HepG2 (cell line): ENCODE results near the gene KIF17. TPM values are rescaled to one million over a fixed set of nuclear protein-coding genes. Genes with fewer than 3 reads are reported as not detected.

ENCODE experiments used
- ATAC-seq: fragments of 200-7000 bp; cut with Tn5 transposase; 3 replicates; pipeline ENCODE4 v1.9.1; 2020; ENCODE audit warnings: mild to moderate bottlenecking, moderate library complexity
- BruUV-seq: library from RNA; stranded (reverse); fragments of 400-500 nt; replicated peaks from 2 replicates; lab custom pipeline; 2021; lab: Mats Ljungman, UMichigan
- CTCF ChIA-PET: fragments of 300-600 bp; formaldehyde crosslinking; extraction: SDS; loops from one replicate; lab custom pipeline; 2021; ENCODE audit warnings: low total read pairs, inconsistent platforms, low intra/inter-chr PET ratio; lab: Yijun Ruan, JAX
- POLR2A ChIA-PET: fragments of 350-600 bp; sonication (Branson Sonifier 250); formaldehyde crosslinking; loops from one replicate; lab custom pipeline; 2020; ENCODE audit warnings: antibody characterized with exemption, inconsistent platforms; lab: Yijun Ruan, JAX
- DNase-seq: peaks from one replicate; pipeline ENCODE4 v3.0.0-alpha.2; 2015; ENCODE audit warnings: low spot score
- FAIRE-seq: peaks from 3 replicates; lab custom pipeline; 2011; peaks lifted over from hg19 to GRCh38; lab: Jason Lieb, UNC
- H2AFZ ChIP-seq: one replicate; pipeline ENCODE4 v1.6.1; 2011; ENCODE audit warnings: low read length, inconsistent platforms
- H3K27ac ChIP-seq: fragments of 300-600 bp; 3 replicates; pipeline ENCODE4 v1.8.0; 2011; ENCODE audit warnings: mixed run types, mild to moderate bottlenecking, mixed read lengths, low read length, inconsistent platforms; ENCODE audit not compliant: insufficient read depth; ENCODE audit errors: extremely low read length
- H3K27me3 ChIP-seq, 2 experiments: fragments of 200-600 bp in 1 of 2; 2 replicates in 1 of 2; 3 replicates in 1 of 2; pipeline versions ENCODE4 v1.6.0 to v1.8.0; 2011; ENCODE audit warnings: low read length in 2 of 2, mild to moderate bottlenecking in 2 of 2, moderate library complexity in 2 of 2, inconsistent platforms in 1 of 2; ENCODE audit not compliant: insufficient read depth in 2 of 2, control insufficient read depth in 1 of 2
- H3K36me3 ChIP-seq, 2 experiments: fragments of 200-600 bp in 1 of 2; replicated peaks in 1 of 2; 2 replicates in 1 of 2; 3 replicates in 1 of 2; pipeline versions ENCODE4 v1.5.1 to v1.8.0; 2011; ENCODE audit warnings: low read length in 2 of 2, inconsistent platforms in 1 of 2; ENCODE audit not compliant: insufficient read depth in 2 of 2, control insufficient read depth in 1 of 2
- H3K4me1 ChIP-seq: 2 replicates; pipeline ENCODE4 v1.5.1; 2012; ENCODE audit warnings: low read length, inconsistent platforms; ENCODE audit not compliant: insufficient read depth
- H3K4me2 ChIP-seq: 2 replicates; pipeline ENCODE4 v1.6.0; 2011; ENCODE audit warnings: low read depth, low read length, inconsistent platforms
- H3K4me3 ChIP-seq, 3 experiments: fragments of 200-600 bp in 1 of 3; sonication (generic), shearing (Covaris generic) in 1 of 3; replicated peaks in 1 of 3; 2 replicates each; pipeline ENCODE4 v1.5.1; 2011 to 2016; ENCODE audit warnings: low read length in 3 of 3, inconsistent platforms in 2 of 3, low read depth in 2 of 3, mild to moderate bottlenecking in 2 of 3, control low read depth in 1 of 3, mixed read lengths in 1 of 3; ENCODE audit not compliant: insufficient read depth in 1 of 3
- H3K79me2 ChIP-seq: one replicate; pipeline ENCODE4 v1.6.1; 2011; ENCODE audit warnings: low read length, inconsistent platforms; ENCODE audit not compliant: insufficient read depth
- H3K9ac ChIP-seq: 2 replicates; pipeline ENCODE4 v1.6.0; 2011; ENCODE audit warnings: mild to moderate bottlenecking, low read depth, low read length, inconsistent platforms; ENCODE audit not compliant: insufficient read depth
- H3K9me3 ChIP-seq: 2 replicates; pipeline ENCODE4 v1.5.1; 2012; ENCODE audit warnings: mild to moderate bottlenecking, low read length
- H4K20me1 ChIP-seq: 2 replicates; pipeline ENCODE4 v1.6.0; 2011; ENCODE audit warnings: inconsistent platforms, mild to moderate bottlenecking, low read length, moderate library complexity; ENCODE audit not compliant: insufficient read depth
- ISL2 ChIP-seq: sonication (generic); formaldehyde crosslinking; IDR thresholded peaks from 2 replicates; pipeline ENCODE4 v1.5.0; 2020; ENCODE audit warnings: missing genetic modification reagents
- MBNL3 ChIP-seq: fragments of 250-450 bp; sonication (Bioruptor Pico); conservative IDR thresholded peaks from 2 replicates; pipeline ENCODE4 v1.8.0; 2022; ENCODE audit warnings: mild to moderate bottlenecking, inconsistent platforms
- MTF2 ChIP-seq: sonication (generic); formaldehyde crosslinking; IDR thresholded peaks from 2 replicates; pipeline ENCODE4 v1.5.0; 2020; ENCODE audit warnings: missing genetic modification reagents, borderline replicate concordance
- NCOA5 ChIP-seq: sonication (generic); formaldehyde crosslinking; IDR thresholded peaks from 2 replicates; pipeline ENCODE4 v1.4.0; 2020; ENCODE audit warnings: missing genetic modification reagents
- NFE2L2 ChIP-seq: fragments of 150-350 bp; IDR thresholded peaks from 2 replicates; pipeline ENCODE4 v1.6.1; 2014; ENCODE audit warnings: low read length
- RBFOX2 ChIP-seq: fragments of 200-400 bp; formaldehyde crosslinking; IDR thresholded peaks from 2 replicates; pipeline ENCODE4 v1.6.1; 2017; ENCODE audit warnings: low read depth, mild to moderate bottlenecking, low read length
- SMARCC2 ChIP-seq: fragments of 450-650 bp; IDR thresholded peaks from 2 replicates; pipeline ENCODE4 v1.6.1; 2017; ENCODE audit warnings: antibody characterized with exemption, mild to moderate bottlenecking
- SP140L ChIP-seq: sonication (generic); formaldehyde crosslinking; IDR thresholded peaks from 2 replicates; pipeline ENCODE4 v1.4.0; 2020; ENCODE audit warnings: missing genetic modification reagents, borderline replicate concordance
- TBL1XR1 ChIP-seq: fragments of 150-350 bp; IDR thresholded peaks from 2 replicates; pipeline ENCODE4 v1.6.1; 2014; ENCODE audit warnings: borderline replicate concordance, low read length; ENCODE audit not compliant: partially characterized antibody
- U2AF2 ChIP-seq: fragments of 200-400 bp; formaldehyde crosslinking; IDR thresholded peaks from 2 replicates; pipeline ENCODE4 v1.6.1; 2017; ENCODE audit warnings: low read depth, mild to moderate bottlenecking, low read length
- ZC3H4 ChIP-seq: sonication (generic); formaldehyde crosslinking; IDR thresholded peaks from 2 replicates; pipeline ENCODE4 v1.4.0; 2020; ENCODE audit warnings: missing genetic modification reagents, borderline replicate concordance
- ZNF12 ChIP-seq: sonication (generic); formaldehyde crosslinking; IDR thresholded peaks from 2 replicates; pipeline ENCODE4 v1.5.0; 2020; ENCODE audit warnings: missing genetic modification reagents
- ZNF549 ChIP-seq: sonication (generic); formaldehyde crosslinking; IDR thresholded peaks from 2 replicates; pipeline ENCODE4 v1.5.0; 2020; ENCODE audit warnings: missing genetic modification reagents
- ZNF563 ChIP-seq: sonication (generic); formaldehyde crosslinking; IDR thresholded peaks from 2 replicates; pipeline ENCODE4 v1.8.0; 2022; ENCODE audit warnings: mild to moderate bottlenecking, moderate library complexity, missing genetic modification reagents
- WGBS: methylation state at CpG from one replicate; pipeline ENCODE4 v1.1.6; 2017; ENCODE audit warnings: low lambda C conversion rate; 5-methylcytosine and 5-hydroxymethylcytosine counted together
- in situ Hi-C: cut with HindIII; loops from 2 replicates; pipeline ENCODE4 v1.10.0; 2017; ENCODE audit warnings: low pct_unique_long_range_greater_than_20kb; ENCODE audit not compliant: extremely low pct_ligation_motif_present
- intact Hi-C: fragments of 100-400 bp; cut with micrococcal nuclease; formaldehyde crosslinking; loops from one replicate; pipeline ENCODE4 v1.10.0; 2022; ENCODE audit not compliant: unreplicated experiment
- polyA plus RNA-seq, 8 experiments: library from polyadenylated mRNA; depleted of rRNA in 3 of 8; stranded (reverse) in 7 of 8; unstranded in 1 of 8; fragments of >200 nt; fragmentation: Illumina TruSeq in 4 of 8; extraction: Trizol in 4 of 8; gene quantifications; 2 replicates each; pipeline versions ENCODE4 v1.2.1 to v1.2.3, GENCODE V29; 2011 to 2016; ENCODE audit warnings: low read depth in 4 of 8, missing spikeins in 1 of 8, mixed read lengths in 1 of 8; ENCODE audit not compliant: insufficient read depth in 1 of 8
- total RNA-seq, 5 experiments: library from RNA; depleted of rRNA; stranded (reverse); fragments of >200 nt; fragmentation: Illumina TruSeq; extraction: Trizol; gene quantifications; 2 replicates each; pipeline ENCODE4 v1.2.3, GENCODE V29; 2016; ENCODE audit warnings: low read depth in 1 of 5
- TF ChIP-seq, protein P1 (sequence below): sonication (generic); formaldehyde crosslinking; IDR thresholded peaks from 2 replicates; pipeline ENCODE4 v1.4.0; 2020; ENCODE audit warnings: low read depth, mild to moderate bottlenecking, missing genetic modification reagents
- TF ChIP-seq, protein P2 (sequence below): sonication (generic); formaldehyde crosslinking; conservative IDR thresholded peaks from 2 replicates; pipeline ENCODE4 v1.4.0; 2020; ENCODE audit warnings: mild to moderate bottlenecking, missing genetic modification reagents, moderate library complexity

Gene KIF17
- total and polyA plus RNA-seq, 2 of the 13 experiments (the other 11 are each of a cell fraction or from before 2014, with no cell fraction given): 0.24 to 0.44 TPM

DNA sequence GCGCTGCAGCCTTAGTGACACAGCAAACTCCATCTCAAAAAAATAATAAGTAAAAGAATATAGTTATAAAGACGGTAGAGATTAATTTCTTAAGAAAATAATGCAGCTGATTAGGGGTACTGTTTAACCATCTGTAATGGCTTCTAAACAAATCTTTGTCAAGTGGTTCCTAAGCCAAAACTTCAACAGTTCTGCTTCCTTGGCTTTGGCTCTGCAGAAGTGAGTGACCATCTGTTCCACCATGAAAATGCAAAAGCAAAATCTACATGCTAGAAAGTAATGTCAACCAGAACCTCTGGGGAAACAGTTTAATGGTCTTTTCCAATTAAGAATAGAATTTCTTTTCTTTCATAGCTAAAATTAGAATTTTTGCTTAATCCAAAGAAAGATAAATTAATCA lies 23.0 kb upstream of the KIF17 start:
- no peak overlapping the region for H3K9ac ChIP-seq
- no peak overlapping the region for H3K27ac ChIP-seq
- H3K4me2 ChIP-seq: no peak overlapping the region
- no peak for TF ChIP-seq NFE2L2
- TF ChIP-seq RBFOX2: no peak
- no peak for TF ChIP-seq MTF2 (CRISPR knock-in tag)
- TF ChIP-seq ISL2 (CRISPR knock-in tag): no peak
- TF ChIP-seq SMARCC2: no peak
- no peak for TF ChIP-seq SP140L
- no peak for TF ChIP-seq NCOA5 (CRISPR knock-in tag)
- no peak for TF ChIP-seq ZNF12 (CRISPR knock-in tag)
- TF ChIP-seq ZC3H4 (CRISPR knock-in tag): no peak
- TF ChIP-seq, protein P1, sequence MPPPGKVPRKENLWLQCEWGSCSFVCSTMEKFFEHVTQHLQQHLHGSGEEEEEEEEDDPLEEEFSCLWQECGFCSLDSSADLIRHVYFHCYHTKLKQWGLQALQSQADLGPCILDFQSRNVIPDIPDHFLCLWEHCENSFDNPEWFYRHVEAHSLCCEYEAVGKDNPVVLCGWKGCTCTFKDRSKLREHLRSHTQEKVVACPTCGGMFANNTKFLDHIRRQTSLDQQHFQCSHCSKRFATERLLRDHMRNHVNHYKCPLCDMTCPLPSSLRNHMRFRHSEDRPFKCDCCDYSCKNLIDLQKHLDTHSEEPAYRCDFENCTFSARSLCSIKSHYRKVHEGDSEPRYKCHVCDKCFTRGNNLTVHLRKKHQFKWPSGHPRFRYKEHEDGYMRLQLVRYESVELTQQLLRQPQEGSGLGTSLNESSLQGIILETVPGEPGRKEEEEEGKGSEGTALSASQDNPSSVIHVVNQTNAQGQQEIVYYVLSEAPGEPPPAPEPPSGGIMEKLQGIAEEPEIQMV: no peak
- no peak for TF ChIP-seq TBL1XR1
- no peak for TF ChIP-seq ZNF563
- no peak for TF ChIP-seq ZNF549 (CRISPR knock-in tag)
- TF ChIP-seq MBNL3 (CRISPR knock-in tag): no peak
- TF ChIP-seq, protein P2, sequence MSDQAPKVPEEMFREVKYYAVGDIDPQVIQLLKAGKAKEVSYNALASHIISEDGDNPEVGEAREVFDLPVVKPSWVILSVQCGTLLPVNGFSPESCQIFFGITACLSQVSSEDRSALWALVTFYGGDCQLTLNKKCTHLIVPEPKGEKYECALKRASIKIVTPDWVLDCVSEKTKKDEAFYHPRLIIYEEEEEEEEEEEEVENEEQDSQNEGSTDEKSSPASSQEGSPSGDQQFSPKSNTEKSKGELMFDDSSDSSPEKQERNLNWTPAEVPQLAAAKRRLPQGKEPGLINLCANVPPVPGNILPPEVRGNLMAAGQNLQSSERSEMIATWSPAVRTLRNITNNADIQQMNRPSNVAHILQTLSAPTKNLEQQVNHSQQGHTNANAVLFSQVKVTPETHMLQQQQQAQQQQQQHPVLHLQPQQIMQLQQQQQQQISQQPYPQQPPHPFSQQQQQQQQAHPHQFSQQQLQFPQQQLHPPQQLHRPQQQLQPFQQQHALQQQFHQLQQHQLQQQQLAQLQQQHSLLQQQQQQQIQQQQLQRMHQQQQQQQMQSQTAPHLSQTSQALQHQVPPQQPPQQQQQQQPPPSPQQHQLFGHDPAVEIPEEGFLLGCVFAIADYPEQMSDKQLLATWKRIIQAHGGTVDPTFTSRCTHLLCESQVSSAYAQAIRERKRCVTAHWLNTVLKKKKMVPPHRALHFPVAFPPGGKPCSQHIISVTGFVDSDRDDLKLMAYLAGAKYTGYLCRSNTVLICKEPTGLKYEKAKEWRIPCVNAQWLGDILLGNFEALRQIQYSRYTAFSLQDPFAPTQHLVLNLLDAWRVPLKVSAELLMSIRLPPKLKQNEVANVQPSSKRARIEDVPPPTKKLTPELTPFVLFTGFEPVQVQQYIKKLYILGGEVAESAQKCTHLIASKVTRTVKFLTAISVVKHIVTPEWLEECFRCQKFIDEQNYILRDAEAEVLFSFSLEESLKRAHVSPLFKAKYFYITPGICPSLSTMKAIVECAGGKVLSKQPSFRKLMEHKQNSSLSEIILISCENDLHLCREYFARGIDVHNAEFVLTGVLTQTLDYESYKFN (CRISPR knock-in tag): no peak
- TF ChIP-seq U2AF2: no peak
- no peak for DNase-seq
- no peak for FAIRE-seq
- ChIA-PET POLR2A (no interaction called here), CTCF (no interaction called here)
- in situ Hi-C loops: no loop called here
- H3K4me3 ChIP-seq: no peak overlapping the region
- intact Hi-C loops: no loop called here
- no peak for ATAC-seq
- no peak overlapping the region for H2AFZ ChIP-seq
- H3K36me3 ChIP-seq: peaks cover 17 to 47% of the 10 kb centered on the region in 2 experiments
- H3K27me3 ChIP-seq: no peaks in the 10 kb centered on the region
- H3K9me3 ChIP-seq: no peaks in the 10 kb centered on the region
- no peaks in the 10 kb centered on the region for H4K20me1 ChIP-seq
- WGBS: 98% methylated on average over 2 of the region's 2 CpGs
- BruUV-seq: no TSS peak
- H3K4me1 ChIP-seq: no peaks in the 10 kb centered on the region
- H3K79me2 ChIP-seq: no peaks in the 10 kb centered on the region
